Astrocyte of the cerebellum (primary cell): ENCODE data around the gene TEC.

ENCODE experiments used
- DNase-seq: peaks from one replicate; pipeline ENCODE4 v3.0.0-alpha.2; 2011; ENCODE audit warnings: low read depth
- H3K4me3 ChIP-seq: 2 replicates; pipeline ENCODE4 v1.5.1; 2011; ENCODE audit warnings: mild to moderate bottlenecking, low read depth, low read length, moderate library complexity
- in situ Hi-C: cut with HindIII; loops from 2 replicates; pipeline ENCODE4 v1.10.0; 2017; ENCODE audit warnings: low sequenced_read_pairs
- TF ChIP-seq, protein P1 (sequence below): IDR thresholded peaks from 2 replicates; pipeline ENCODE4 v1.5.1; 2012; ENCODE audit warnings: low read length, low read depth, moderate library complexity, mild to moderate bottlenecking; ENCODE audit errors: missing control alignments

The TEC gene

DNA sequence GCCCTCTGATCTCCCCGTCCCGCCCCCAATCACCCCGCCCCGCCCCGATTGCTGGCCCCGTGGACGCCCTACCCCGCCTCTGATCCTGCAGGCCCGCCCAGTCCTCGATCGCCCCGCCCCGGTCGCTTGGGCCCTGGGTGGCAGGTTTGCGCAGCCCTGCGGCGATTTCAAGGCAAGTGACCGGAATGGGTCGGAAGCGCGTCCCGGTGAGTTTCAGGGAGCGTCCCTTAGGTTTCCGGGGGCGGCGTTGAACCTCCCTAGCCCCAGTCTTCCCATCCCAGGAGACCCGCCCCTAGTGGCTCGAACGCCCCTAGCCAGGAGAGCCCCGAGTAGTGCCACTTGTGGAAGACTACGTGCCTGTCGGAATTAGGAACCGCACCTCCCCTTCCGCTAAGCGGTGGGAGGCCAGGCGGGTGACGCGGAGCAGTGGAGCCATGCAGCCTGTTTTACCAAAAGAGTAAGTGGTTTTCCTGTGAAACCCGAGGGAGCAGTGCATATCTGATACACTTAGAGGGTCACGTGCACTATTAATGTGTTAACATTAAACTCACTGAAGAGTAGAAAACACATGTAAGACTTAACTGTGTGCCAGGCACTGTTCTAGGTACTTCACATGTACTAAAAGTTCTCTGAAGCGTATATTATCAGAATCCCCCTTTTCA, 354 bp upstream of the TEC start:
- no peak for DNase-seq
- TF ChIP-seq, protein P1, sequence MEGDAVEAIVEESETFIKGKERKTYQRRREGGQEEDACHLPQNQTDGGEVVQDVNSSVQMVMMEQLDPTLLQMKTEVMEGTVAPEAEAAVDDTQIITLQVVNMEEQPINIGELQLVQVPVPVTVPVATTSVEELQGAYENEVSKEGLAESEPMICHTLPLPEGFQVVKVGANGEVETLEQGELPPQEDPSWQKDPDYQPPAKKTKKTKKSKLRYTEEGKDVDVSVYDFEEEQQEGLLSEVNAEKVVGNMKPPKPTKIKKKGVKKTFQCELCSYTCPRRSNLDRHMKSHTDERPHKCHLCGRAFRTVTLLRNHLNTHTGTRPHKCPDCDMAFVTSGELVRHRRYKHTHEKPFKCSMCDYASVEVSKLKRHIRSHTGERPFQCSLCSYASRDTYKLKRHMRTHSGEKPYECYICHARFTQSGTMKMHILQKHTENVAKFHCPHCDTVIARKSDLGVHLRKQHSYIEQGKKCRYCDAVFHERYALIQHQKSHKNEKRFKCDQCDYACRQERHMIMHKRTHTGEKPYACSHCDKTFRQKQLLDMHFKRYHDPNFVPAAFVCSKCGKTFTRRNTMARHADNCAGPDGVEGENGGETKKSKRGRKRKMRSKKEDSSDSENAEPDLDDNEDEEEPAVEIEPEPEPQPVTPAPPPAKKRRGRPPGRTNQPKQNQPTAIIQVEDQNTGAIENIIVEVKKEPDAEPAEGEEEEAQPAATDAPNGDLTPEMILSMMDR: peak; percentile 55
- H3K4me3 ChIP-seq: peak overlapping the region; percentile 82
- in situ Hi-C loops: no loop called here

DNA sequence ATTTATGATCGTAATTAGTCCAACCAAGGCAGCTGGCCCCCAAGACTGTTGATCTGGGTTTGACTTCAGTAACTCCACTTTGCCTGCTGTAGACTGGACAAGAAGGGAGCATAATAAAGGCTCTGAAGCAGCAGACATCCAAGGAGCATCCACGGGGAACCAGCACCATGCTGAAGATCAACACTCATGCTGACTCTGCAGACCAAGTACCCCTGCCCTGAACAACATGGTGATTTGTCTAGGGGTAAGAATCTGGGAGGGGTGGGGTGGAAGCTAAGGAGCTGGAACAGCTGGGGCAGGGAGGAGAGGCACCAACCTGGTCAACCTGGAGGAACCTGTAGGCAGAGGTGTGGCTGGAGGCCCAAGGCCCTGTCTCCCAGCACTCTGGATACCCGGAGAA, 2.1 kb downstream of the TEC start:
- TF ChIP-seq, protein P1: no peak
- in situ Hi-C loops: no loop called here
- no peak for DNase-seq
- H3K4me3 ChIP-seq: no peak overlapping the region

DNA sequence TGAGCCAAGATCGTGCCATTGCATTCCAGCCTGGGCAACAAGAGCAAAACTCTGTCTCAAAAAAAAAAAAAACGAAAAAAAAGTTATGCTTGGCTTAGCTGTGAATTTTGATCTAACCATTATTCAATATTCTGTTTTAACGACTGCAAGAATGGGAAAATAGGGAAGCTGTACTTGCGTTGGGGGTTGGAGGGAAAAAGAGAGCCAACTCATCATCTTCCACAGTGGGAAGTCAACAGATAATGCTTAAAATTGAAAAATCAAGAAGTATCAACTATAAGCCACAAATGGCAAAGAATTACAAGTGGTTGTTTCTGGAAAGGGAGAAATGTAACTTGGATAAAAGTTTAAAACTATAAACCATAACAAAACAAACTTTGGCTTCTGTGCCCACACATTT, 2.9 kb downstream of the TEC start:
- in situ Hi-C loops: no loop called here
- TF ChIP-seq, protein P1: no peak
- no peak overlapping the region for H3K4me3 ChIP-seq
- no peak for DNase-seq

DNA sequence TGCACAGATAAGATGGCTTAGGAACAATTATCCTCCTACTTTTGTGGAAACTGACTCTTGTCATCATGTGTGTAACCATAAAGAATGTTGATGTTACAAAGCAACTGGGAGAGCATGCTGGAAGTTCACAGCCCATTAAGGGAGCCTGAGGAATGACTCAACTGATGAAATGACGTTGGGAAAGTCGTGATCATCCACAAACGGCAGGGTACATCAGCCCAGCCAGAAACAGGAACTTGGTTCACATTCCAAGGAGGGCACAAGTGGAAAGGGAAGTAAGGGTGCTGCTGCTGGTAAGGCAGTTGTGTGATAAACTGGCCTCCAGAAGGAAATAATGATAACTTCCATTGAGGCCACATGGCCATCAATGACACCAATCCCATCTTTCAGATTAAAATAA, 6.7 kb downstream of the TEC start:
- in situ Hi-C loops: no loop called here
- TF ChIP-seq, protein P1: no peak
- no peak overlapping the region for H3K4me3 ChIP-seq
- no peak for DNase-seq

DNA sequence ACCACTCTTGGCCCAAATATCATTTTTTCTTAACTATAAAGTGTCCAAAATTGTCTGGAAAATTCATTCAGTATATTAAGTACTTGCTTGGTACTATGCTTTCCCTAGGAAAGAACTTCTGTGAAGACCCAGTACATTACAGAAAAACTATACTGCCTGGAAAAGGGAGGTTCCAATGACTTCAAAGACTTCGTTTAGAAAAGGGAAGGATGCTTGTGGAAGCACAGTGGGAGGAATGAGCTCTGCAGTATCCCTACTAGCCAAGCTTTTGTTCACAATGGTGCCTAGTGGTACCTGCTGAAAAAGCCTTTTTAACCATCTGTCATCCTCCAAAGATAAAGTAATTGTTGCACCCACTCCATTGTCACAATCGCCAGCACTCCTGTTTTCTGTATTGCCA, 7.2 kb downstream of the TEC start:
- TF ChIP-seq, protein P1: no peak
- in situ Hi-C loops: no loop called here
- H3K4me3 ChIP-seq: no peak overlapping the region
- no peak for DNase-seq

DNA sequence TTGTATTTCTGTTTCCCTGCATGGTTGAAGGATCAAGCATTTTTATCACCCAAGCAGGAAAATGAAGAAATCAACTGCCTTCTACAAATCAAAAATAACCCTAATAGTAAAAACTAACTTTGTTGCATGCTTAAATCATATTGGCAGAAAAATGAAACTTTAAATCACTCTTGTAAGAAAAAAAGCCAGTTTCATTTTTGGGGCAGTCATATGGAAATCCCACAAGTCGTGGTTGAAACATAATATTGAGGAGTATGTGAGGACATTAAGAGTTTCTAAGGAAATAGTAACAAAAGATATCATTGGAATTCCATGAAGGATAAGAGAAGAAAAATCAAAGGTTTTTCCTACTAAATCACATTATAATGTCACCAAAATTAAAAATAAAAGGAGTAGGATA, 8.4 kb downstream of the TEC start:
- peak; percentile 76 for DNase-seq
- H3K4me3 ChIP-seq: no peak overlapping the region
- TF ChIP-seq, protein P1: no peak
- in situ Hi-C loops: no loop called here
